Subcutaneous adipose tissue (tissue), 4 donors: Measurements from ENCODE around the gene SLFN5. TPM values are rescaled to one million over a fixed set of nuclear protein-coding genes. Genes with fewer than 3 reads are reported as not detected.

Experiments used
- CTCF ChIP-seq: fragments of 450-650 bp; IDR thresholded peaks from one replicate; pipeline ENCODE4 v1.5.1; 2016; ENCODE audit warnings: low read depth, mild to moderate bottlenecking, control low read depth, antibody characterized with exemption, moderate library complexity
- total RNA-seq, 4 donors: library from RNA; depleted of rRNA; stranded (reverse); fragments of >200 nt; gene quantifications; one replicate each; pipeline ENCODE4 v1.1.0, GENCODE V29; 2016

Gene SLFN5
- total RNA-seq, 4 donors from 2014 or later, result 38.8 to 55.6 (median 39.2) TPM

GRCh38 chr17:35235917-35236316, 7.0 kb upstream of the SLFN5 start:
- no peak for TF ChIP-seq CTCF

GRCh38 chr17:35236821-35237220, 6.1 kb upstream of the SLFN5 start:
- no peak for TF ChIP-seq CTCF

GRCh38 chr17:35238821-35239220, 4.1 kb upstream of the SLFN5 start:
- TF ChIP-seq CTCF, result no peak

GRCh38 chr17:35239823-35240222, 3.0 kb upstream of the SLFN5 start:
- TF ChIP-seq CTCF, result no peak

GRCh38 chr17:35240861-35241260, 2.0 kb upstream of the SLFN5 start:
- TF ChIP-seq CTCF, result no peak

GRCh38 chr17:35241520-35241919, 1.4 kb upstream of the SLFN5 start:
- no peak for TF ChIP-seq CTCF

- no peak for TF ChIP-seq CTCF
Measured at GRCh38 chr17:35242158-35242804, 591 bp upstream of the SLFN5 start.
